Measurements from ENCODE around the gene PPP6R2. TPM values are rescaled to one million over a fixed set of nuclear protein-coding genes. Genes with fewer than 3 reads are reported as not detected.
A peak's percentile ranks its signal among the peaks of the same experiment; 100 is the strongest.

PPP6R2 gene
- total and polyA plus RNA-seq, 2 donors (not counting 1 experiment from before 2014, with no cell fraction given): 19.7 to 44.4 TPM

DNA sequence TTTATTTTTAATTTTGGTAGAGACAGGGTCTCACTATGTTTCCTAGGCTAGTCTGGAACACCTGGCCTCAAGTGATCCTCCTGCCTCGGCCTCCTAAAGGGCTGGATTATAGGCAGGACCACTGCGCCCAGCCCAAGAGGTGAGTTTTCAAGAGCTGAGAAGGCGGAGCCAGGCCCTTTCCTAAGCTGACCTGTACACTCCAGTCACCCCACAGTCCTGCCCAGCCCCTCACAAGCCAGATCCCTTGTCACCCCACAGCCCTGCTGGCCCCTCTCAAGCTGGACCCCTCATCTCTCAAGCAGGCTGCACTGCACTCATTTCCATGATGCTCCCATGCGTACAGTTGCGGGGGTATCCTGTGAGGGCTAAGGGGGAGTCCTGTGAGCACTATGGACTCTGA, 19.2 kb upstream of the PPP6R2 start:
- DNase-seq (ENCODE audit: low read depth in 2 of 2): no peak
- H3K36me3 ChIP-seq (ENCODE audit: control insufficient read depth, insufficient read depth, low read length): no peaks in the 10 kb centered on the region
- no peak for TF ChIP-seq EZH2 (IDR thresholded peaks at IDR 0.05; ENCODE audit: low read length, missing control alignments)
- TF ChIP-seq, protein P1, sequence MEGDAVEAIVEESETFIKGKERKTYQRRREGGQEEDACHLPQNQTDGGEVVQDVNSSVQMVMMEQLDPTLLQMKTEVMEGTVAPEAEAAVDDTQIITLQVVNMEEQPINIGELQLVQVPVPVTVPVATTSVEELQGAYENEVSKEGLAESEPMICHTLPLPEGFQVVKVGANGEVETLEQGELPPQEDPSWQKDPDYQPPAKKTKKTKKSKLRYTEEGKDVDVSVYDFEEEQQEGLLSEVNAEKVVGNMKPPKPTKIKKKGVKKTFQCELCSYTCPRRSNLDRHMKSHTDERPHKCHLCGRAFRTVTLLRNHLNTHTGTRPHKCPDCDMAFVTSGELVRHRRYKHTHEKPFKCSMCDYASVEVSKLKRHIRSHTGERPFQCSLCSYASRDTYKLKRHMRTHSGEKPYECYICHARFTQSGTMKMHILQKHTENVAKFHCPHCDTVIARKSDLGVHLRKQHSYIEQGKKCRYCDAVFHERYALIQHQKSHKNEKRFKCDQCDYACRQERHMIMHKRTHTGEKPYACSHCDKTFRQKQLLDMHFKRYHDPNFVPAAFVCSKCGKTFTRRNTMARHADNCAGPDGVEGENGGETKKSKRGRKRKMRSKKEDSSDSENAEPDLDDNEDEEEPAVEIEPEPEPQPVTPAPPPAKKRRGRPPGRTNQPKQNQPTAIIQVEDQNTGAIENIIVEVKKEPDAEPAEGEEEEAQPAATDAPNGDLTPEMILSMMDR (conservative IDR thresholded peaks at IDR 0.05 in 1 of 2, IDR thresholded peaks at IDR 0.05 in 1 of 2; ENCODE audit: low read depth in 1 of 2, low read length in 2 of 2): no peak
- H3K27me3 ChIP-seq (ENCODE audit: control insufficient read depth, insufficient read depth, low read length): no peaks in the 10 kb centered on the region
- no peaks in the 10 kb centered on the region for H3K4me1 ChIP-seq (ENCODE audit: control insufficient read depth, extremely low read depth, insufficient read depth, low read length)
- H3K9ac ChIP-seq (ENCODE audit: insufficient read depth, low read length): no peak overlapping the region
- H2AFZ ChIP-seq (ENCODE audit: low read length): no peak overlapping the region
- no peak overlapping the region for H3K4me3 ChIP-seq (replicated peaks in 1 of 4; ENCODE audit: control extremely low read depth in 1 of 4, insufficient read depth in 1 of 4, low read depth in 3 of 4, low read length in 4 of 4)
- no peaks in the 10 kb centered on the region for H4K20me1 ChIP-seq (ENCODE audit: control insufficient read depth, extremely low read depth, insufficient read depth, low read length)
- H3K27ac ChIP-seq (ENCODE audit: insufficient read depth, low read length): no peak overlapping the region
- H3K9me3 ChIP-seq (ENCODE audit: control insufficient read depth, insufficient read depth, low read depth, low read length): no peaks in the 10 kb centered on the region
- H3K4me2 ChIP-seq (ENCODE audit: extremely low read depth, insufficient read depth, low read length): no peak overlapping the region
- H3K79me2 ChIP-seq (ENCODE audit: control insufficient read depth, insufficient read depth, low read length): no peaks in the 10 kb centered on the region

DNA sequence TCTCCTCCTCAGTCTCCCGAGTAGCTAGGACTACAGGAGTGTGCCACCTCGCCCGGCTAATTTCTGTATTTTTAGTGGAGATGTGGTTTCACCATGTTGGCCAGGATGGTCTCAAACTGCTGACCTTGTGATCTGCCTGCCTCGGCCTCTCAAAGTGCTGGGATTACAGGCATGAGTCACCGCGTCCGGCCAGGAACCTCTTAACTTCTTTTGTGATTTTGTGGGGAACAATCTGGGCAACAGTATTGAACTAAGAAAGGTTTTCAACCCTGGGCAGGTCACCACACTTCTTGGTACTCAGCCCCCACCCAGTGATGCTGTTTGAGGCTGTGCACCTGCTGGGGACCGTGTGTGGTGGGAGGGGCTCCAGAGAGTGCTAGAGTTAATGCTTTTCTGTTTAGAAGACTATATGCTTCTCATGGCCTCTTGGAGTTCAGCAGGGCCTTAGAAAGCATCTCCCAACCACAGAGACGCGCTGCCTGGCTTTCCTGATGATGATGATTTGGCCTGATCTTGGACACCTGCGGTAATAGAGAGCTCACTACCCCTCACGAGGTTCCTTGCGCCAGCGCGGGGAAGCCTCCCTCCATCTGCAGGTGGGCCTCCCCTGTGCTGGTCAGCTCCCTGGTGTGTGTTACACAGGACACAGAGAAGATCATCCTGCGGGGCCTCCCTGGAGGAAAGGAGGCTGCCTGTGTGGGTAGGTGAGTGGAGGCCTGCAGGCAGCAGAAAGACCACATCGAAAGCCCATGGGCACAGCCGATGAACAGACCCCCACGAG, 17.5 kb upstream of the PPP6R2 start:
- Histone ChIP-seq H3K9ac (ENCODE audit: insufficient read depth, low read length) (no peak overlapping the region), H3K36me3 (ENCODE audit: control insufficient read depth, insufficient read depth, low read length) (no peaks in the 10 kb centered on the region), H3K79me2 (ENCODE audit: control insufficient read depth, insufficient read depth, low read length) (no peaks in the 10 kb centered on the region), H3K27me3 (ENCODE audit: control insufficient read depth, insufficient read depth, low read length) (no peaks in the 10 kb centered on the region), H2AFZ (ENCODE audit: low read length) (no peak overlapping the region), H3K27ac (ENCODE audit: insufficient read depth, low read length) (no peak overlapping the region), H3K4me2 (ENCODE audit: extremely low read depth, insufficient read depth, low read length) (peak overlapping the region; percentile 76), H3K4me3 (replicated peaks in 1 of 4; ENCODE audit: control extremely low read depth in 1 of 4, insufficient read depth in 1 of 4, low read depth in 3 of 4, low read length in 4 of 4) (peak overlapping the region; percentile 25 to 74 (median 57)), H3K9me3 (ENCODE audit: control insufficient read depth, insufficient read depth, low read depth, low read length) (no peaks in the 10 kb centered on the region), H3K4me1 (ENCODE audit: control insufficient read depth, extremely low read depth, insufficient read depth, low read length) (no peaks in the 10 kb centered on the region), H4K20me1 (ENCODE audit: control insufficient read depth, extremely low read depth, insufficient read depth, low read length) (no peaks in the 10 kb centered on the region)
- TF ChIP-seq EZH2 (IDR thresholded peaks at IDR 0.05; ENCODE audit: low read length, missing control alignments): no peak
- TF ChIP-seq, protein P1 (conservative IDR thresholded peaks at IDR 0.05 in 1 of 2, IDR thresholded peaks at IDR 0.05 in 1 of 2; ENCODE audit: low read depth in 1 of 2, low read length in 2 of 2): no peak
- no peak for DNase-seq (ENCODE audit: low read depth in 2 of 2)

DNA sequence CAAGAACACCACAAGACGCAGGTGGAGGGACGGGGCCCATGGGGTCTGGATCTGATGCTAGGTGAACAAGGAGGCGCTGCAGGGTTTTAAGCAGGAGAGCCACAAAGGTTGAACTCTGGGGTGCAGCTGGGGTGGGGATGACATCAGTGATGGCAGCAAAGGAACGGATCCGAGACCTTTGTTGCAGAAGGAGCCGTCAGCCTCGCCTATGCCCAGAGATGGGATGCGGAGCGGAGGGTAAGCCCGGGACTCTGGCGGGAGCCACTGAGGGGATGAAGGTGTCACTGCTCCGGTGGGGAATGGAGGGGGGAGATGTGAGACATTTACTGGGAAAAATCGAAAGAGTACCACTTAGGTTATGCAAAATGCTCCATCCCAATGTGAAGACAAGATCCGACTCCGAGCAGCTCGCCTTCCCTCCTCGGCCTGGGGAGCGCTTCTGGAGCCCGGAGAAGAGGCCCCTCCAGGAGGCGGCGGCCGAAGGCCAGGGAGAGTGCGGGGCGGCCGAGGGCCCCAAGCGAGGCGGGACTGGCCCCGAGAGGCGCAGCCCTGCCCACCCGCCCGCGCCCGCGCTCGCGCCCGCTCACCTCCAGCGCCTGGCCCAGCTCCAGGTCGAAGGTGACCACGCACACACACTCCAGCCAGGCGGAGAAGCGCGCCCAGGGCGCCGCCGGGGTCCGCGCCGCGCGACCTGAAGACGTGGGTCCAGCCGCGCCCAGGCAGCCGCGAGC, 16.7 kb upstream of the PPP6R2 start:
- Histone ChIP-seq H3K9ac (ENCODE audit: insufficient read depth, low read length) (peak overlapping the region; percentile 68), H2AFZ (ENCODE audit: low read length) (peak overlapping the region; percentile 76), H3K9me3 (ENCODE audit: control insufficient read depth, insufficient read depth, low read depth, low read length) (no peaks in the 10 kb centered on the region), H3K4me1 (ENCODE audit: control insufficient read depth, extremely low read depth, insufficient read depth, low read length) (no peaks in the 10 kb centered on the region), H3K27me3 (ENCODE audit: control insufficient read depth, insufficient read depth, low read length) (no peaks in the 10 kb centered on the region), H4K20me1 (ENCODE audit: control insufficient read depth, extremely low read depth, insufficient read depth, low read length) (no peaks in the 10 kb centered on the region), H3K4me3 (replicated peaks in 1 of 4; ENCODE audit: control extremely low read depth in 1 of 4, insufficient read depth in 1 of 4, low read depth in 3 of 4, low read length in 4 of 4) (peak overlapping the region; percentile 25 to 74 (median 57)), H3K27ac (ENCODE audit: insufficient read depth, low read length) (no peak overlapping the region), H3K4me2 (ENCODE audit: extremely low read depth, insufficient read depth, low read length) (peak overlapping the region; percentile 76), H3K79me2 (ENCODE audit: control insufficient read depth, insufficient read depth, low read length) (no peaks in the 10 kb centered on the region), H3K36me3 (ENCODE audit: control insufficient read depth, insufficient read depth, low read length) (no peaks in the 10 kb centered on the region)
- DNase-seq (ENCODE audit: low read depth in 2 of 2): no peak
- TF ChIP-seq, protein P1 (conservative IDR thresholded peaks at IDR 0.05 in 1 of 2, IDR thresholded peaks at IDR 0.05 in 1 of 2; ENCODE audit: low read depth in 1 of 2, low read length in 2 of 2): no peak
- no peak for TF ChIP-seq EZH2 (IDR thresholded peaks at IDR 0.05; ENCODE audit: low read length, missing control alignments)
